CD14-positive monocyte (primary cell): Measurements from ENCODE around the gene LYRM4. TPM values are rescaled to one million over a fixed set of nuclear protein-coding genes. Genes with fewer than 3 reads are reported as not detected.

Source experiments
- DNase-seq, 3 donors: peaks; one replicate each; pipeline ENCODE4 v3.0.0-alpha.2; 2011 to 2022
- H2AFZ ChIP-seq: 2 replicates; pipeline ENCODE4 v1.6.0; 2012; ENCODE audit warnings: mild to moderate bottlenecking, low read depth, low read length, inconsistent platforms; ENCODE audit not compliant: insufficient read depth, poor library complexity, severe bottlenecking
- H3K27ac ChIP-seq, 2 donors: 1 replicate in 1 of 2; 2 replicates in 1 of 2; pipeline ENCODE4 v1.5.1; 2012 to 2013; ENCODE audit warnings: low read length in 2 of 2, control low read depth in 1 of 2, inconsistent platforms in 1 of 2, low read depth in 1 of 2, mild to moderate bottlenecking in 1 of 2
- H3K27me3 ChIP-seq, 2 donors: one replicate each; pipeline versions ENCODE4 v1.6.0 to v1.6.1; 2011 to 2013; ENCODE audit warnings: low read length in 2 of 2; ENCODE audit not compliant: control insufficient read depth in 2 of 2, insufficient read depth in 2 of 2
- H3K36me3 ChIP-seq, 2 donors: replicated peaks in 1 of 2; 1 replicate in 1 of 2; 2 replicates in 1 of 2; pipeline versions ENCODE4 v1.5.1 to v1.6.1; 2012 to 2013; ENCODE audit warnings: low read length in 2 of 2, control low read depth in 1 of 2, inconsistent platforms in 1 of 2, mild to moderate bottlenecking in 1 of 2; ENCODE audit not compliant: insufficient read depth in 2 of 2, control insufficient read depth in 1 of 2
- H3K4me1 ChIP-seq, 2 donors: 1 replicate in 1 of 2; 2 replicates in 1 of 2; pipeline versions ENCODE4 v1.5.1 to v1.6.1; 2012 to 2013; ENCODE audit warnings: low read length in 2 of 2, control low read depth in 1 of 2, inconsistent platforms in 1 of 2, mild to moderate bottlenecking in 1 of 2, moderate library complexity in 1 of 2; ENCODE audit not compliant: insufficient read depth in 2 of 2, control insufficient read depth in 1 of 2
- H3K4me2 ChIP-seq: replicated peaks from 2 replicates; pipeline ENCODE3; 2012; ENCODE audit warnings: low read length, moderate library complexity, mild to moderate bottlenecking; ENCODE audit not compliant: poor library complexity, severe bottlenecking; ENCODE audit errors: extremely low read depth
- H3K4me3 ChIP-seq, 3 experiments: fragments of 200-600 bp in 1 of 3; sonication (generic) in 1 of 3; replicated peaks in 1 of 3; 1 replicate in 2 of 3; 2 replicates in 1 of 3; pipeline ENCODE4 v1.5.1; 2011 to 2013; ENCODE audit warnings: low read length in 3 of 3, mild to moderate bottlenecking in 3 of 3, control low read depth in 2 of 3, low read depth in 2 of 3, inconsistent platforms in 1 of 3, moderate library complexity in 1 of 3
- H3K79me2 ChIP-seq: 2 replicates; pipeline ENCODE4 v1.6.0; 2012; ENCODE audit warnings: mild to moderate bottlenecking, control low read depth, inconsistent platforms, low read length, moderate library complexity; ENCODE audit not compliant: insufficient read depth
- H3K9ac ChIP-seq: 2 replicates; pipeline ENCODE4 v1.6.0; 2017; ENCODE audit warnings: low read length, mild to moderate bottlenecking; ENCODE audit not compliant: insufficient read depth, poor library complexity, severe bottlenecking
- H3K9me3 ChIP-seq, 2 donors: replicated peaks in 1 of 2; 1 replicate in 1 of 2; 2 replicates in 1 of 2; pipeline versions ENCODE4 v1.5.1 to v1.6.1; 2012 to 2013; ENCODE audit warnings: low read length in 2 of 2, control low read depth in 1 of 2; ENCODE audit not compliant: control insufficient read depth in 1 of 2, insufficient read depth in 1 of 2
- H4K20me1 ChIP-seq: 2 replicates; pipeline ENCODE4 v1.6.0; 2012; ENCODE audit warnings: mild to moderate bottlenecking, low read length, control low read depth, moderate library complexity; ENCODE audit not compliant: insufficient read depth
- H3K27ac Mint-ChIP-seq, 7 donors: one replicate each; pipeline ENCODE4 v1.8.0; 2020; ENCODE audit warnings: mild to moderate bottlenecking in 7 of 7, mixed read lengths in 7 of 7, moderate library complexity in 6 of 7, inconsistent platforms in 2 of 7
- H3K27me3 Mint-ChIP-seq, 3 donors: one replicate each; pipeline ENCODE4 v1.8.0; 2021 to 2022; ENCODE audit warnings: low read depth in 3 of 3, mild to moderate bottlenecking in 3 of 3, mixed read lengths in 3 of 3, moderate library complexity in 3 of 3, inconsistent platforms in 1 of 3
- H3K36me3 Mint-ChIP-seq, 2 donors: one replicate each; pipeline ENCODE4 v1.8.0; 2020; ENCODE audit warnings: mixed read lengths in 2 of 2, inconsistent platforms in 1 of 2, mild to moderate bottlenecking in 1 of 2
- H3K4me1 Mint-ChIP-seq: one replicate; pipeline ENCODE4 v1.8.0; 2020; ENCODE audit warnings: mild to moderate bottlenecking, mixed read lengths
- H3K4me3 Mint-ChIP-seq, 2 donors: one replicate each; pipeline ENCODE4 v1.8.0; 2020; ENCODE audit warnings: mild to moderate bottlenecking in 2 of 2, mixed read lengths in 2 of 2, moderate library complexity in 1 of 2
- H3K9me3 Mint-ChIP-seq, 7 donors: one replicate each; pipeline ENCODE4 v1.8.0; 2020 to 2022; ENCODE audit warnings: mixed read lengths in 7 of 7, mild to moderate bottlenecking in 6 of 7, moderate library complexity in 6 of 7, inconsistent platforms in 2 of 7
- WGBS: methylation state at CpG from one replicate; pipeline ENCODE4 v1.1.5; 2013; ENCODE audit warnings: missing lambda C conversion rate; ENCODE audit not compliant: insufficient coverage; 5-methylcytosine and 5-hydroxymethylcytosine counted together
- intact Hi-C, 2 donors: fragments of 100-400 bp; cut with micrococcal nuclease; formaldehyde crosslinking; loops; one replicate each; pipeline versions ENCODE4 v1.15.0 to v1.15.1; 2023
- polyA plus RNA-seq, 3 donors: library from polyadenylated mRNA; depleted of rRNA in 1 of 3; unstranded in 2 of 3; stranded (reverse) in 1 of 3; fragments of 300-500 nt in 2 of 3; fragments of >200 nt in 1 of 3; fragmentation: Illumina TruSeq in 2 of 3; gene quantifications; 1 replicate in 2 of 3; 2 replicates in 1 of 3; pipeline ENCODE4 v1.2.3, GENCODE V29; 2012 to 2021
- small RNA-seq: library from RNA; depleted of rRNA; stranded (forward); fragments of <200 nt; gene quantifications from one replicate; pipeline ENCODE3, GENCODE V24; 2012; ENCODE audit warnings: low read depth; ENCODE audit not compliant: insufficient read length
- TF ChIP-seq, protein P1 (sequence below): fragments of 200-600 bp; IDR thresholded peaks from one replicate; pipeline ENCODE4 v1.8.0; 2022; ENCODE audit warnings: antibody characterized with exemption, mild to moderate bottlenecking

LYRM4 gene
- polyA plus RNA-seq, 3 donors: 13.7 to 19.6 (median 18.1) TPM

DNA sequence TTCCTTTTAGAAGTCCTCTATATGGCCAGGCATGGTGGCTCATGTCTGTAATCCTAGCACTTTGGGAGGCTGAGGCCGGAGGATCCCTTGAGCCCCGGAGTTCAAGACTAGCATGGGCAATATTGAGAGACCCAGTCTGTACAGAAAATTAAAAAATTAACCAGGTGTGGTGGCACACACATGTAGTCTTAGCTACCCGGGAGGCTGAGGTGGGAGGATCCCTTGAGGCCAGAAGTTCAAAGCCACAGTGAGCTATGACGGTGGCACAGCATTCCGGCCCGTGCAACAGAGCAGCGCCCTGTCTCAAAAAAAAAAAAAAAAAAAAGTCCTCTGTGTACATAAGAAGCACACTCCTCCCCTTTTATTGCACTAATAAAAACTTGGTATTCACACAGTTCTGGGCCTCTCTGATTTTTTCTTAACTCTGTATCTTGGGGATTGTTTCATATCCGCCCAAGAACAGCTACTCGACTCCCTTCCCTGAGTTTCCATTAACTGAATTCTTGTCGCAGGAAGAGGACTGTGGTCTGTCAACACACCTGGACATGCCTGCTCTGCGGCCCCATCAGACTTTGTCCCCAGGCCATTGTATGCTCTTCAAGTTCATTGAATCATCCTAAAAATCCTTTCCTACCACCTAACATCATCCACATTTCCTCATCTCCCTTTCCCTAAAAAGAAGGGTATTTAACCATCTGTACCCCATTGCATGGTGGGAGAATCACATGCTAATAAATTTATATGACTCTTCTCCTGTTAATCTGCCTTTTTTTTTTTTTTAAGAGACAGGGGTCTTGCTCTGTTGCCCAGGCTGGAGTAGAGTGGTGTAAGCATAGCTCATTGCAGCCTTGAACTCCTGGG is 201.5 kb downstream of the LYRM4 start:
- Histone ChIP-seq H4K20me1 (no peaks in the 10 kb centered on the region), H3K4me1 (no peaks in the 10 kb centered on the region), H3K4me3 (no peak overlapping the region), H3K27me3 (no peaks in the 10 kb centered on the region), H3K27ac (no peak overlapping the region), H3K9ac (no peak overlapping the region), H2AFZ (no peak overlapping the region), H3K4me2 (no peak overlapping the region), H3K36me3 (no peaks in the 10 kb centered on the region), H3K79me2 (no peaks in the 10 kb centered on the region), H3K9me3 (no peaks in the 10 kb centered on the region)
- DNase-seq: no peak
- Mint-ChIP-seq H3K27ac (no peak overlapping the region), H3K9me3 (peaks cover 0 to 2% (median 0%) of the 10 kb centered on the region in 7 donors), H3K27me3 (peaks cover 0 to 5% (median 0%) of the 10 kb centered on the region in 3 donors), H3K4me3 (no peak overlapping the region), H3K4me1 (peaks cover 14% of the 10 kb centered on the region), H3K36me3 (no peaks in the 10 kb centered on the region)
- intact Hi-C loops: no loop called here
- 91% methylated on average over 6 of the region's 11 CpGs for WGBS
- TF ChIP-seq, protein P1, sequence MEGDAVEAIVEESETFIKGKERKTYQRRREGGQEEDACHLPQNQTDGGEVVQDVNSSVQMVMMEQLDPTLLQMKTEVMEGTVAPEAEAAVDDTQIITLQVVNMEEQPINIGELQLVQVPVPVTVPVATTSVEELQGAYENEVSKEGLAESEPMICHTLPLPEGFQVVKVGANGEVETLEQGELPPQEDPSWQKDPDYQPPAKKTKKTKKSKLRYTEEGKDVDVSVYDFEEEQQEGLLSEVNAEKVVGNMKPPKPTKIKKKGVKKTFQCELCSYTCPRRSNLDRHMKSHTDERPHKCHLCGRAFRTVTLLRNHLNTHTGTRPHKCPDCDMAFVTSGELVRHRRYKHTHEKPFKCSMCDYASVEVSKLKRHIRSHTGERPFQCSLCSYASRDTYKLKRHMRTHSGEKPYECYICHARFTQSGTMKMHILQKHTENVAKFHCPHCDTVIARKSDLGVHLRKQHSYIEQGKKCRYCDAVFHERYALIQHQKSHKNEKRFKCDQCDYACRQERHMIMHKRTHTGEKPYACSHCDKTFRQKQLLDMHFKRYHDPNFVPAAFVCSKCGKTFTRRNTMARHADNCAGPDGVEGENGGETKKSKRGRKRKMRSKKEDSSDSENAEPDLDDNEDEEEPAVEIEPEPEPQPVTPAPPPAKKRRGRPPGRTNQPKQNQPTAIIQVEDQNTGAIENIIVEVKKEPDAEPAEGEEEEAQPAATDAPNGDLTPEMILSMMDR: no peak

Small RNA genes lying within 50 kb of the gene (small RNA-seq; reads per million reads assigned to genes)
- gene MIR3691: not detected

Other genes with a start within 250 kb of the LYRM4 start
- gene PPP1R3G, start 175.6 kb downstream of the LYRM4 start, polyA plus RNA-seq: under 1 TPM; 0.13 to 0.15 (median 0.13) TPM
- 10 to 100 TPM; 12.2 to 21.6 (median 17.7) TPM for gene FARS2, start 563 bp upstream of the LYRM4 start, polyA plus RNA-seq